ENCODE results near the gene RC3H2. TPM values are rescaled to one million over a fixed set of nuclear protein-coding genes. Genes with fewer than 3 reads are reported as not detected.
"Not testable (repeated sequence)": the region's sequence is repeated elsewhere in the genome, so short reads cannot be mapped to it uniquely, and the experiment has no call there.

RC3H2 gene
- total and polyA plus RNA-seq, 12 donors, result 8.0 to 42.2 (median 30.7) TPM

- intact Hi-C loops (cut with DNase I), result no loop called here
- no peak for TF ChIP-seq POLR2A (IDR thresholded peaks at IDR 0.05)
- TF ChIP-seq, protein P1, sequence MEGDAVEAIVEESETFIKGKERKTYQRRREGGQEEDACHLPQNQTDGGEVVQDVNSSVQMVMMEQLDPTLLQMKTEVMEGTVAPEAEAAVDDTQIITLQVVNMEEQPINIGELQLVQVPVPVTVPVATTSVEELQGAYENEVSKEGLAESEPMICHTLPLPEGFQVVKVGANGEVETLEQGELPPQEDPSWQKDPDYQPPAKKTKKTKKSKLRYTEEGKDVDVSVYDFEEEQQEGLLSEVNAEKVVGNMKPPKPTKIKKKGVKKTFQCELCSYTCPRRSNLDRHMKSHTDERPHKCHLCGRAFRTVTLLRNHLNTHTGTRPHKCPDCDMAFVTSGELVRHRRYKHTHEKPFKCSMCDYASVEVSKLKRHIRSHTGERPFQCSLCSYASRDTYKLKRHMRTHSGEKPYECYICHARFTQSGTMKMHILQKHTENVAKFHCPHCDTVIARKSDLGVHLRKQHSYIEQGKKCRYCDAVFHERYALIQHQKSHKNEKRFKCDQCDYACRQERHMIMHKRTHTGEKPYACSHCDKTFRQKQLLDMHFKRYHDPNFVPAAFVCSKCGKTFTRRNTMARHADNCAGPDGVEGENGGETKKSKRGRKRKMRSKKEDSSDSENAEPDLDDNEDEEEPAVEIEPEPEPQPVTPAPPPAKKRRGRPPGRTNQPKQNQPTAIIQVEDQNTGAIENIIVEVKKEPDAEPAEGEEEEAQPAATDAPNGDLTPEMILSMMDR (IDR thresholded peaks at IDR 0.05), result no peak
- H3K9me3 ChIP-seq (replicated peaks in 1 of 3), result no peaks in the 10 kb centered on the region
- 91 to 96% (median 92%) methylated on average over 8 of the region's 8 CpGs for WGBS, 4 donors
- no peak overlapping the region for H3K27ac ChIP-seq
- peaks cover 0 to 6% of the 10 kb centered on the region in 2 donors for H3K36me3 ChIP-seq (replicated peaks in 1 of 2)
- no peak overlapping the region for H3K4me3 ChIP-seq
- no peaks in the 10 kb centered on the region for H3K27me3 ChIP-seq
- no peaks in the 10 kb centered on the region for H3K4me1 ChIP-seq (replicated peaks in 1 of 2)
- DNase-seq, result no peak
These were observed 17.6 kb upstream of the RC3H2 start for GRCh38 chr9:122922713-122923112.

DNA sequence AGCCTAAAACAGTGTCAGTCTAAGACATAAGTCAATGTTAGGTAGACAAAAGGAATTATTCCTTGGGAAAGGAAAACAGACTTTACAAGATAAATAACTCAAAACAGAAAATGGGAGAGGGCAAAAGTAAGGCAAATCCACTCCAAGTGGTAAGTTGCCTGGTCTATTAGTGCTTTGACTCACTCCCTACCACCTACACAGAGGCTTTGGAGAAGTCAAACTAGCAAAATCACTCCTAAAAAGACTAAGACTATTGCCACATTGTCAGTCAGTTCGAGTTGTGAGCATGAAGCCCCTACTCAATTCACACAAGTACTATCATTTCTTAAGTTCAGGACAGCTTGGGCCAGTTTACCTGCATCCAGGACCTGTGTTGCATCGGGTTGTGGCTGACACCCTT is 13.2 kb upstream of the RC3H2 start:
- no peak for TF ChIP-seq POLR2A (IDR thresholded peaks at IDR 0.05)
- TF ChIP-seq, protein P1 (IDR thresholded peaks at IDR 0.05), result no peak
- Histone ChIP-seq H3K9me3 (replicated peaks in 1 of 3) (no peaks in the 10 kb centered on the region), H3K36me3 (replicated peaks in 1 of 2) (peaks cover 0 to 6% of the 10 kb centered on the region in 2 donors), H3K4me3 (no peak overlapping the region), H3K27me3 (no peaks in the 10 kb centered on the region), H3K4me1 (replicated peaks in 1 of 2) (peaks cover 0 to 3% of the 10 kb centered on the region in 2 donors), H3K27ac (no peak overlapping the region)
- intact Hi-C loops (cut with DNase I), result loop anchor here in 1 of 2 donors (10.0 kb wide), 1 partner anchor 76 kb away; no protein-coding TSS in a partner anchor
- no peak for DNase-seq
- WGBS, 4 donors, result 75 to 94% (median 88%) methylated on average over 2 of the region's 2 CpGs

DNA sequence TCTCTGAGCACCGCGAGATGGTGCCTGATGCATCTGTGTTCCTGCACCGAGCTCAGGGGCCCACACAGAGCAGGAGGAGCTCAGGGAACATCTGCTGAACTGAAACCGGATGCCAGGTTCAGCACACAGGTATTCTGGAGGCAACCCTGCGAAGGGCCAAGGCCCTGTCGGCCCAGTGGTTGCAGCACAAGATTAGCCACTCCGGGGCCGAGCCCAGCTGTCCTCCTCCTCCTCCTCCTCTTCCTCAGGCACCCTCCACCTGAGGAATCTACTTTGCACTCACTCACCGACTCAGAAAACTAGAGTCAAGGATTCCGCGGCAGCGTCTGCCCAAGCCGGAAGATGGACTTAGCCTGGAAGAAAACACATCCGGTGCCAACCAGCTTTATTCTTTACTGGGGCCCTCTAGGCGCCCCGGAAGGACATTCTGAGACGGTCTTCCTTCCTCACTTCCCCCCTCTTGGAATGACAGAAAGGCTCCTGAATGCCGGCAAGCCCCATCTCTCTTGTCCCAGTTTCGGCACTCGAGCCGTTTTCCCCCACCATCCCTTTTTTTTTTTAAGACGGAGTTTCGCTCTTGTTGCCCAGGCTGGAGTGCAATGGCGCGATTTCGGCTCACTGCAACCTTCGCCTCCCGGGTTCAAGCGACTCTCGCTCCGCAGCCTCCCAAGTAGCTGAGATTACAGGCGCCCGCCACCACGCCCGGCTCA is 8.0 kb upstream of the RC3H2 start, which contains the start of gene ZBTB6:
Gene ZBTB6 (minus strand): TSS at position 360 of the 710 bp plus-strand sequence. CDS start 1,251 bp downstream, outside the sequence.
- Histone ChIP-seq H3K4me3 (peak within 1 kb of the TSS; percentile 5 to 95 (median 64)), H3K36me3 (replicated peaks in 1 of 2) (peaks cover 0 to 8% of the 10 kb centered on the region in 2 donors), H3K4me1 (replicated peaks in 1 of 2) (peaks cover 10 to 11% of the 10 kb centered on the region in 2 donors), H3K27me3 (no peaks in the 10 kb centered on the region), H3K9me3 (replicated peaks in 1 of 3) (no peaks in the 10 kb centered on the region), H3K27ac (peak within 1 kb of the TSS in 4 of 5 donors; percentile 29 to 93 (median 81))
- WGBS, 4 donors, result 0 to 2% (median 1%) methylated on average over 25 to 35 of the region's 35 CpGs
- DNase-seq, result peak; percentile 64 to 89 (median 80)
- TF ChIP-seq, protein P1 (IDR thresholded peaks at IDR 0.05), result no peak
- TF ChIP-seq POLR2A (IDR thresholded peaks at IDR 0.05), result peak in 1 of 2 donors; percentile 59
- intact Hi-C loops (cut with DNase I), result loop anchor here in 1 of 2 donors (10.0 kb wide), 1 partner anchor 82 kb away; no protein-coding TSS in a partner anchor

DNA sequence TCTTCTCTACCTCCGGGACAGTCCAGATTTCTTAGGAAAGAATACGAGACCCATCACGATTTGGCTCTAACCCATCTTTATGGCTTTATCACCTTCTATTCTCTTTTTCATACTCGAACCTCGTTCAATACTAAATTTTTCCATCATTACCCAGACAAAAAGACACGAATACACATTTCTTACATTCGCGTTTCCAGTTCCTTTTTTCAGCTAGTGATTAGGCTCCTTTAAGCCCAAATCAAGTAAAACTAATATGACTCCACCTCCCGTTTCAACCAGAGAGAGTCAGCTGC is 7.5 kb upstream of the RC3H2 start:
- H3K27me3 ChIP-seq, result no peaks in the 10 kb centered on the region
- intact Hi-C loops (cut with DNase I), result loop anchor here in 1 of 2 donors (10.0 kb wide), 1 partner anchor 82 kb away; no protein-coding TSS in a partner anchor
- no peaks in the 10 kb centered on the region for H3K9me3 ChIP-seq (replicated peaks in 1 of 3)
- DNase-seq, result no peak
- H3K4me1 ChIP-seq (replicated peaks in 1 of 2), result peaks cover 10 to 11% of the 10 kb centered on the region in 2 donors
- H3K27ac ChIP-seq, result peak overlapping the region in 4 of 5 donors; percentile 29 to 93 (median 81)
- 0 to 2% (median 1%) methylated on average over 9 of the region's 9 CpGs for WGBS, 4 donors
- peak overlapping the region; percentile 5 to 95 (median 64) for H3K4me3 ChIP-seq
- peaks cover 0 to 8% of the 10 kb centered on the region in 2 donors for H3K36me3 ChIP-seq (replicated peaks in 1 of 2)
- TF ChIP-seq, protein P1 (IDR thresholded peaks at IDR 0.05), result no peak
- no peak for TF ChIP-seq POLR2A (IDR thresholded peaks at IDR 0.05)

GRCh38 chr9:122906122-122906521 is 963 bp upstream of the RC3H2 start:
- H3K27ac ChIP-seq; H3K27me3 ChIP-seq; H3K36me3 ChIP-seq (replicated peaks in 1 of 2); H3K4me3 ChIP-seq; intact Hi-C loops (cut with DNase I); H3K9me3 ChIP-seq (replicated peaks in 1 of 3): not testable (repeated sequence)
- peak in 1 of 7 donors; percentile 70 for DNase-seq
- WGBS, 4 donors, result 94 to 97% (median 95%) methylated on average over 16 of the region's 16 CpGs
- H3K4me1 ChIP-seq (replicated peaks in 1 of 2), result peaks cover 8 to 26% of the 10 kb centered on the region in 2 donors

Data from adrenal gland (tissue), 12 donors.